ENCODE results near the gene TRAF3.

DNA sequence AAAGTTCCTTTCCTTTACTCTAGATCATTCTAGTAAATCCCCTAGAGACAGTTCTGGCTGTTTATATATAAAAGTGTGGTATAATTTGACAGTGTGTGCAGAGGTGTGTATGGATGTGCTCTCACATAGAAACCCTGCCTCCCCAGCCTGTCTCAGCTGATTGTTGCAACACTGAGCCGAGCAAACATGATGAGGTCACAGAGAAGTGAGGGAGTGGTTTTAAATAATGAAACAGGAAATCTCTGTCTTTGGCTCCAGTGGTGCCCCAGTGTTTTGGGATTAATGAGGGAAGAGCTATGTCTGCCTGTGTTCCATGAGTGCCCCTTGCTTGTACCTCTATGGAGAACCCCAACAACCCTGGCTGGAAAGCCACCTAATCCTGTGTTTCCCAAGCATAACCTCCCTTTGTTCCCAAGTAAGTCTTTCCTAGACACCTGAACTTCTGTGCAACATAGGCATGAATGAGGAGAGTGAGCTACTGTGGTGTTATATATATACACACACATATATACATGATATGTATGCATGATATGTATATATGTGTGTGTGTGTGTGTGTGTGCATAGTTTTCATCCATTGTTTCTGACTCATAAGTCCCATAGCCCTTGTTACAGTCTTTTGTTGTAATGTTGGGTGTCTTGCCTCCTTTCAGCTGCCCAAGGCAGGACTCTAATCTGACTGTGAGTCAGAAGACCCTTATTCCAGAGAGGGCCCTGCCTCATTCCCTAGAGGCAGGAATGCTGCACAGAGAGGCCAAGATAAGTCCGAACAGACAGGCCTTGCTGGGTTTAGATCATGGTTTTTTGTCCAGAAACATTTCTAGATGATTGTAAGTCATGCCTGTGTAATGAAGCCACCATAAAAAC, 18.0 kb downstream of the TRAF3 start:
- TF ChIP-seq, protein P1, sequence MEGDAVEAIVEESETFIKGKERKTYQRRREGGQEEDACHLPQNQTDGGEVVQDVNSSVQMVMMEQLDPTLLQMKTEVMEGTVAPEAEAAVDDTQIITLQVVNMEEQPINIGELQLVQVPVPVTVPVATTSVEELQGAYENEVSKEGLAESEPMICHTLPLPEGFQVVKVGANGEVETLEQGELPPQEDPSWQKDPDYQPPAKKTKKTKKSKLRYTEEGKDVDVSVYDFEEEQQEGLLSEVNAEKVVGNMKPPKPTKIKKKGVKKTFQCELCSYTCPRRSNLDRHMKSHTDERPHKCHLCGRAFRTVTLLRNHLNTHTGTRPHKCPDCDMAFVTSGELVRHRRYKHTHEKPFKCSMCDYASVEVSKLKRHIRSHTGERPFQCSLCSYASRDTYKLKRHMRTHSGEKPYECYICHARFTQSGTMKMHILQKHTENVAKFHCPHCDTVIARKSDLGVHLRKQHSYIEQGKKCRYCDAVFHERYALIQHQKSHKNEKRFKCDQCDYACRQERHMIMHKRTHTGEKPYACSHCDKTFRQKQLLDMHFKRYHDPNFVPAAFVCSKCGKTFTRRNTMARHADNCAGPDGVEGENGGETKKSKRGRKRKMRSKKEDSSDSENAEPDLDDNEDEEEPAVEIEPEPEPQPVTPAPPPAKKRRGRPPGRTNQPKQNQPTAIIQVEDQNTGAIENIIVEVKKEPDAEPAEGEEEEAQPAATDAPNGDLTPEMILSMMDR (IDR thresholded peaks at IDR 0.05): no peak
- TF ChIP-seq POLR2A (IDR thresholded peaks at IDR 0.05) (no peak), POLR2AphosphoS5 (IDR thresholded peaks at IDR 0.05; ENCODE audit: insufficient read depth in 1 of 2, low read depth in 1 of 2) (peak in 1 of 2 donors; percentile 77)
